Suppressor macrophage treated with lipopolysaccharide for 4 hours (primary cell): Measurements from ENCODE around the gene NBEAL2.

ENCODE experiments used
- DNase-seq: peaks from one replicate; pipeline ENCODE4 v3.0.0-alpha.2; 2020

Gene NBEAL2, protein sequence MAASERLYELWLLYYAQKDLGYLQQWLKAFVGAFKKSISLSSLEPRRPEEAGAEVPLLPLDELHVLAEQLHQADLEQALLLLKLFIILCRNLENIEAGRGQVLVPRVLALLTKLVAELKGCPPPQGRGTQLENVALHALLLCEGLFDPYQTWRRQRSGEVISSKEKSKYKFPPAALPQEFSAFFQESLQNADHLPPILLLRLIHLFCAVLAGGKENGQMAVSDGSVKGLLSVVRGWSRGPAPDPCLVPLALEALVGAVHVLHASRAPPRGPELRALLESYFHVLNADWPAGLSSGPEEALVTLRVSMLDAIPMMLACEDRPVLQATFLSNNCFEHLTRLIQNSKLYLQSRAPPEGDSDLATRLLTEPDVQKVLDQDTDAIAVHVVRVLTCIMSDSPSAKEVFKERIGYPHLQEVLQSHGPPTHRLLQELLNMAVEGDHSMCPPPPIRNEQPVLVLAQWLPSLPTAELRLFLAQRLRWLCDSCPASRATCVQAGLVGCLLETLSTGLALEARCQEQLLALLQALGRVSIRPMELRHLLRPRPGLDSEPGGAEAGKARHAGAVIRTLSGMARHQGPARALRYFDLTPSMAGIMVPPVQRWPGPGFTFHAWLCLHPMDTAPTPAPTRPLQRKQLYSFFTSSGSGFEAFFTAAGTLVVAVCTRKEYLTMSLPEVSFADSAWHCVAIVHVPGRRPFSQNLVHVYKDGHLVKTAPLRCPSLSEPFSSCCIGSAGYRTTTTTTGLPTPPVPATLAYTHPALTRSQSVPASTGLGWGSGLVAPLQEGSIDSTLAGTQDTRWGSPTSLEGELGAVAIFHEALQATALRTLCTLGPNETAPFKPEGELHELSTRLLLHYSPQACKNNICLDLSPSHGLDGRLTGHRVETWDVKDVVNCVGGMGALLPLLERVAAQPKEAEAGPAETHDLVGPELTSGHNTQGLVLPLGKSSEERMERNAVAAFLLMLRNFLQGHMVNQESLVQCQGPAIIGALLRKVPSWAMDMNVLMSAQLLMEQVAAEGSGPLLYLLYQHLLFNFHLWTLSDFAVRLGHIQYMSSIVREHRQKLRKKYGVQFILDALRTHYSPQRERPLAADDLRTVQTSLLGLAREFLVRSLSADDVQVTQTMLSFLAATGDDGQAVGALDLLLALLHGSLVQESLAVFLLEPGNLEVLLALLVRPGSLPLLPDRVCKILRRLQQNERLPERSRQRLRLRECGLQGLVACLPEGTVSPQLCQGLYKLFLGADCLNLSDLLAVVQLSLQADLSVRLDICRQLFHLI (N-terminal part only)

GRCh38 chr3:46978985-46979944 is at the start of gene NBEAL2:
NBEAL2 (plus strand) TSS chr3:46979666; CDS start chr3:46979862, 196 bp downstream.
- peak; percentile 98 for DNase-seq

DNA sequence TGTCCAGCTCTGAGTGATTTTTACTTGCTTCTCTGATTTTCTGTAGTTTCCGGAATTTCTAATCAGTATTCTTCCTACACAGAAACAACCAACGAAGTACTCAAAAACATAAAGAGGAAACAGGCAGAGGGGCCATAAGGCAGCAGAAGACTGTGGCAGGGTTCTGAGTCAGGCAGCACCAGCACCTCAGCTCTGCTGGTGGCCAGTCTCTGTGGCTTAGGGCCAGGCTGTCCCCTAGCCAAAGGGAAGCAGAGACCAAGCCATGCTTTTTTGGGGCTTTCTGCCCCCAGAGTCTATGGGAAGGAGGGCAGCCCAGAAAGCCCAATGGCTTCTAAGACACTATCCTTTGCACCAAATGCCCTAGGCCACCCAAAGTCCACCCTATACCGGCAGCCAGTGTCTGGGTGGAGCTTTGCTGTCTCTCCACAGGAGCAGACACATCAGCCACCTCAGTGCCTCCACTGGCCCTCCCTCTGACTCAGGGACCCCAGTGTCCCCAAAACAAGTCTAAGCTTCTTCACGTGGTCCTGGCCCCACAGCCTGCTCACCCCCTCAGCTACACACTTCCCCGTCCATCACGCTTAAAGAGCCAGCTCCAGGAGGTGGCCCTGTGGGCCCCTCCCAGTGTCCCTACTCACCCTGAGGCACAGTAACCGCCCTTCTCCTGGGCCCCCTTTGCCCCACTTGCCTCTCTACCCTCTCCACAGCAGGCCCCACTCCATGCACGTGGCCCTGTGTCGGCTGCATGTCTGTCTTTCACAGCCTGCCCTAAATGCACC is 49.1 kb upstream of the NBEAL2 start:
- DNase-seq: peak; percentile 87

- no peak for DNase-seq
Measured at GRCh38 chr3:46930945-46931403, 48.5 kb upstream of the NBEAL2 start.

DNA sequence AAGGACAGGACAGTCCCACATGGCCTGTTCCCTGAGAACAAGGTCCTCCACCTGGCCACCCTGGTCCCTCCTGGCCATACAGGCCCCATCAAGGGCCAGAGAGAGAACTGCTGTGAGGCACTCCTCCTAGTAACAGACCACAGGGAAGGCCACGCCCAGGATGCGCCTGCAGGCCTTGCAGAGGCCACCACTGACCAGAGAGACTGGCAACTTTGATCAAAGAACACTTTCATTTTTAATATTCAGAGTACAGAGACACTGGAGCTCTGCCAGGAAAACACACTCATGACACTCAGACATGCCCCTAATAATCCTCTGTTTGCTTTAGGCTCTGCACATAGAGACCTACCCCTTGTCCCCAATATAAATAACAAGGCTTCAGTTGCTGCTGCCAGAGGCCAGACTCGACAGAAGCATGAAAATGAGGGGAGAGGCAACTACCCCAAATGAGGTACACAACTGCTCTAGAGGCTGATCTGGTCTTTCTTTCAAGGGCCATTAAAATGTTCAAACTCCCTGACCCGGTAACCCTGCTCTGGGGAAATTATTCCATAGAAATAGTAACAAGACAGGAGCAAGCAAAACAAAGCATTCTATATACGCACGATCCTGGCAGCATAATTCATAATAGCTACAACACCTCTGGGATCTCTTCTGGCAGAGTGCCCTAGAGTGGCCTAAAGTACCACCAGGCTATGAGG is 47.7 kb upstream of the NBEAL2 start:
- DNase-seq: peak; percentile 86

- no peak for DNase-seq
Measured at GRCh38 chr3:46932455-46933225, 46.8 kb upstream of the NBEAL2 start.

GRCh38 chr3:46933261-46933660 is 46.2 kb upstream of the NBEAL2 start:
- no peak for DNase-seq

DNA sequence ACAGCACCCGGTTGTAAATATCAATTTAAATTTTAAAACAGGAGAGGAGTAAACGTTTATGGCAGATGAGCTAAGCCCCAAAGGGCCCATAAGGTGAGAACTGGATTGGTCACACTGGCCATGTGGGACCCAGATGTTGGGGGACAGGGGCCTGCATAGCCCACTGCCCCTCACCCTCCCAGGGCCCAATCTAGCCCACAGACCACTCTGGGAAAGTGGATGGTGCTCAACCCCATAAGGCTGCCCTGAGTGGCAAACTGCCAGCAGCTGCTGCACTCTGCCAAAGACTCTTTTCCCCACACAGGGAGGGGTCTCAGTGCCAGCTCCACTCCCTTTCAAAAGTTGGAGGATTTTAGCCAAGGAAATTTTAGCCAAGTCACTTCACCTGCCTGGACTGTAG is 45.4 kb upstream of the NBEAL2 start:
- DNase-seq: no peak

DNA sequence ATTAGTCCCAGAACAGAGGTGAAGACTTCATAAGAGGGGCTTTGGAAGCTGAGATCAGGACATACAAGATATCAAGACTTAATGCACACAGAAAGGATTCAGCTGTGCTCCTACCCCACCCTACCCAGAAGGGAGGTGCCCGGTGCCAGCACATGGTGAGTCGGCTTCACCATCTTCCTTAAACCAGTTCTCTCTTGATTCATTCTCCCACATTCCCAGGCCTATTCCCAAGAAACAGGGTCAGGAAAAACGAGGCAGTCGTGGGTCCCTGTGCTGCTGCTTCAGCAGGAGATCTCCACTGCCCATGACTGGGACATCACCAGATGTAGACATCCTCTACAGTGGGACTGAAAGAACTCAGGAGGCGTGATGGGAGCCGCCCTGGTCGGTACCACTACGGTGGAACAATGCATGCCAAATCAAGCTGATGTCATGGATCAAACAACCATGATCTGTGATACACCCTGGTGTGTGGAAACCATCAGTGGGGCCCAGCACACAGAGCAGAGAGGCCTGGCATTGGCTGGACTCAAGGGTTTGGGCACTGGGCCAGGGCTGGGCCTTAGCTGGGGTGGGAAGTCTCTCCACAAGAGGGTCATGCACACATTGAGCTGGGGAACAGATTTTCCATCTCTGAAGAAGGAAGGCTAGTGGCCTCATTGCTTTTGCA is 44.8 kb upstream of the NBEAL2 start:
- peak; percentile 40 for DNase-seq

DNA sequence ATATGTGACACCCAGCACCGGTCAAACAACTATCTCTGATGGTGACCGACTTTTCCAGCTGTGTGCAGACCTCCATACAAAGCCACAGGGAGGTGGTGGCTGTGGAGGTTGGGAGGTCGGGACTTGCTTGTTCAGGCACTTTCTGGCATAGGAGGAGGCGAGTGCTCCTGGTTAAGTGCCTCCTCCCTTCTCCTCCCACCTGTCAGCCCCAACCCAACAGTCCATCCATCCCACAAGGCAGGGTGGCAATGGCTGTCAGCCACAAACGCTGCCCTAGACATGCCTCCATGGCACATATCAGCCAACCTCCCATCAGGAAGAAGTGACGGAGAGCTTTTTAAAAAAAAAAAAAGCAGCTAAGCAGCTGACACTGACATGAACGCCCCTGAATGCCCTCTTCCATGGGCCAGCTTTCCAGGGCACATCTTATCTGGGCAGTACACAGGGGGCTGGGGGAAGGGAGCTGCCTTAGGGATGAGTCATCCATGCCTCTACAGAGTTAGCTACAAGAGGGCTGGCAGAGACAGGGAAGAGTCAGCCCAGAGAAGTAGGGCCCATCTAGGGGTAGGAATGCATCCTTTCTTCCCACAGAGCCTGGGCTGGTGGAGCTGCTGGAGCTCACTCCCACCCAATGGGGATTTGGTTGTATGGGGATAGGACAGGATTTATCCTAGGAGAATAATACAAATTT is 44.2 kb upstream of the NBEAL2 start:
- peak; percentile 66 for DNase-seq

DNA sequence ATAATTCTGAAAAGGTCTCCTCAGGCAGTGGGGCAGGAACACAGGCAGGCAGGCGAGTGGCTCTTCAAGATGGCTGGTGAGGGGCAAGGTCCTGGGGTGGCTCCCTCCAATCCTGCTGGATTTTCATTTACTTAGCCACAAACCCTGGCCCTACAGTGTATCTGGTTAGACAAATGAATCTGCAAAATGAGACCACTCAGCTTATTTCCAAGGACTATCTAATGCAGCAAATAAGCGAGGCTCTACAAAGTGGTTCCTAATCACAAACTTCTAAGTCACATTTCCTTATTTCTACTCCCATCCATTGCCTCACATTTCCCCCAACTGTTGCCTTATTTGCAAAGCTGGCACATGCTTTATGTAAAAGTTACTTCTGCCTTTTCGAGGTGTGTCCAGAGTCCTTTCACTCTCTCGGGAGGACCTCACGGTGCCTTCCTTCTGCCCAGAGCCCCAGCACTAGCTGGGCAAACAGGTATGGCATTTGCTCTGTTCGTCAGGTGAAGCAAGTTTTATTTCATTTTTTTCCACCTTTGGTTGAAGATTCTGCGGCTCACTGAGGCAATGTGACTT is 43.4 kb upstream of the NBEAL2 start:
- DNase-seq: peak; percentile 82

- peak; percentile 63 for DNase-seq
Measured at GRCh38 chr3:46936733-46937250, 42.7 kb upstream of the NBEAL2 start.

DNA sequence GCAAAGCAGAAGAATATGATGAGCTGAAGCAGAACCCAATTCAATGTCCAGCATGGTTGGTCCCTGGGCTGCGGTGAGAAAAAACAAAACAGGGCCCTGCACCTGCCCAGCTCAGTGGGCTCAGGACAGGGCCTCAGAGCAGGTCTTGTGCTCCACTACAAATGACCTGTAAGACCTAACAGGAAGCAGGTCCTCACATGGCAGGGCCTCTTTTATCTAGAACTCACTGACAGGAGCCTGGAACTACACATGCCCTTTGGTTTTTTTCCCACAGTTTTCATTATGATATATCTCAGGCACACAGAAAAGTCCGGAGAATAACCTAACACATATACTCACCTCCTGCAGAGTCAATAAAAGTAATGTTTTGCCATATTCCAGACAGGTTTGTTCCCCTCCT is 41.3 kb upstream of the NBEAL2 start:
- no peak for DNase-seq

GRCh38 chr3:46939578-46940445 is 39.7 kb upstream of the NBEAL2 start:
- DNase-seq: no peak

DNA sequence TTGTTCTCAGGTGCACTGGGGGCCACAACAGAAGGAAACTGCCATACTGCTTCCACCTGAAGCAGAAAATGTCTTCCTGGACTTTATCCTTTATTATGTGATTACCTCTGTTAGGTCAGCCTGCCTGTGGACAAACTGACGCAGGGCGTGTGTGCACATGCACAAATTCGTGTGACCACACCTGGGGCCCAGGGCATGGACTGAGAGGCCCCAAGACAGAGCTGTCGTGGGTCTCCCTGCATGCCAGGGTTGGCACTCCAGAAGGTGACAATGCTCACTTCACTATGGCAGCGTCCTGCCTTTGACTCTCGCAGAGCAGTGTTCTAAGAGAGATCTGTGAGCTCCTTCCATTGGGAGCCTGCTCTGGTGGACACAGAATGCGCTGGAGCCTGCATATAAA is 37.4 kb upstream of the NBEAL2 start:
- no peak for DNase-seq

- no peak for DNase-seq
Measured at GRCh38 chr3:46942481-46943236, 36.8 kb upstream of the NBEAL2 start.
